NCI-H526 treated with DMSO at 0.1 percent for 48 hours (cell line): ENCODE measurements around the gene GPSM3.
"Not testable (repeated sequence)": the region's sequence is repeated elsewhere in the genome, so short reads cannot be mapped to it uniquely, and the experiment has no call there.

ENCODE experiments used
- DNase-seq: peaks from one replicate; lab custom pipeline; 2025; lab: John Stamatoyannopoulos, UW

GPSM3 gene

DNA sequence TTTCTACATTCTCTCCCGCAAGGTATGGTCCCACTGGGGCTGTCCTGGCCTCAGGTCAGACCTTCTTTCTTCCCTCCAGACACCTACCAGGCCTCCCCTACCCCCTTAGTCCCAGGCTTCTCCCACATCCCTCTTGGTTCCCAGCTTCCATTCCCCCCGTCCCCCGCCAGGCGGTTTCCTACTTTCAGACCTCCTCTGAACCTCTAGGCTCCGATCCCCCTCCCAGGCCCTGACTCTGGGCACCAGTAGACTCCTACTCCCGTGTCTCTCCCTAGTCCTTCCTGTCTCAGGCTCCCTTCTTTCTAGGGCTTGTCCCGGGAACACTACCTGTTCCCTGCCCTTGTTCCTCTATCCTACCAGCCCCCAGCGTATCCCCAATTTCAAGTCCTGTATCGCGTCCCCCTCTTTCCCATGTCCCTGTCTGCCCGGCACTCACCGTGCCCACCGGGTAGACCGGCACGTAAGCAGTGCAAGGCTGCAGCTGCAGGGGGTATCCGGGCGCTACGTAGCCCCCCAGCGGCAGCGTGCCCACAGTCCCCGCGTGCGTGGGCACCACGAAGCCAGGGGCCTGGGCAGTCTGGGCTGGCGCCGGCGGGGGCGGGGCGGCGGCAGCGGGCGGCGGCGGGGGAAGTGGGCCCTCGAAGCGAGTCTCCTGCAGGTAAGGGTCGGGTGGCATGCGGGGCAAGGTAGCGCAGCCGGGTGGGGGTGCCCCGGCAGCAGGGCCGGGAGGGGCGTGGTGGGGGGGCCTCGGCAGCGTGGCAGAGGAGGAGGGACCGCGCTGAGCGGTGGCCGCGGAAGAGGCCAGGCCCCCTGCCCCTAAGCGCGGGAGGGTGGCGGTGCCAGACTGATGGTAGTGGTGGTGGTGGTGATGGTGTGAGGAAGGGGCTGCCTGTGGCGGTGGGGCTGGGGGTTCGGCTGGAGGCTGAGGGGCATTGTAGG lies 42.2 kb downstream of the GPSM3 start:
- no peak for DNase-seq

DNA sequence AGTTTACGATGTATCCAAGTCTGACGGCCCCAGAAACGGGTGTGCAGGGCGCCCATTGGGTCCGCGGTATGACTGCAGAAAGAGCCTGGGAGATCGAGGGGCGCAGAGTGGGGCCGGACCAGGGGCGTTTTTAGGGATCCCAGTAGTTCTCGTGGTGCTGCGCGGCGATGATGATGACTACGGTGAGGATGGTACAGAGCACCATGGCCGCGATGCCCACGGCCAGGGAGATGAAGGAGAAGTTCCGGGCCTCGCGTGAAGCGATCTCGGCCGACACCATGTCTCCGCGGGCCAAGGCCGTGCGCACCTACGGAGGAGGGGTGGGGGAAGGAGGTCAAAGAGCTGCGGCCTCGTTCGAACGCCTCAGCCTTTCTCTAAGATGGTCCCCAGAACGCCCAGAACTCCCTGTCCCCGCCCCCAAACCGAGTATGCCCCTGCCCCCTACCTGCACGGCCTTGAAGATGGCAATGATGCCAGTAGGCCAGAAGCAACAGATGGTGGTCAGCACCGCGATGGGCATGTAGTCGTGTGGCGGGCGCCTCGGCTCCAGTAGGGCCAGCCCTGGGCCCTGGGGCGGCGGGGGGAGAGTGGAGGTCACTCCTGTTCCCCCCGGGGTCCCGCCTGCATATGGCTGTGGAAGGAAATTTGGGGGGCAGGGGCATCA lies 43.2 kb downstream of the GPSM3 start:
- DNase-seq: no peak

DNA sequence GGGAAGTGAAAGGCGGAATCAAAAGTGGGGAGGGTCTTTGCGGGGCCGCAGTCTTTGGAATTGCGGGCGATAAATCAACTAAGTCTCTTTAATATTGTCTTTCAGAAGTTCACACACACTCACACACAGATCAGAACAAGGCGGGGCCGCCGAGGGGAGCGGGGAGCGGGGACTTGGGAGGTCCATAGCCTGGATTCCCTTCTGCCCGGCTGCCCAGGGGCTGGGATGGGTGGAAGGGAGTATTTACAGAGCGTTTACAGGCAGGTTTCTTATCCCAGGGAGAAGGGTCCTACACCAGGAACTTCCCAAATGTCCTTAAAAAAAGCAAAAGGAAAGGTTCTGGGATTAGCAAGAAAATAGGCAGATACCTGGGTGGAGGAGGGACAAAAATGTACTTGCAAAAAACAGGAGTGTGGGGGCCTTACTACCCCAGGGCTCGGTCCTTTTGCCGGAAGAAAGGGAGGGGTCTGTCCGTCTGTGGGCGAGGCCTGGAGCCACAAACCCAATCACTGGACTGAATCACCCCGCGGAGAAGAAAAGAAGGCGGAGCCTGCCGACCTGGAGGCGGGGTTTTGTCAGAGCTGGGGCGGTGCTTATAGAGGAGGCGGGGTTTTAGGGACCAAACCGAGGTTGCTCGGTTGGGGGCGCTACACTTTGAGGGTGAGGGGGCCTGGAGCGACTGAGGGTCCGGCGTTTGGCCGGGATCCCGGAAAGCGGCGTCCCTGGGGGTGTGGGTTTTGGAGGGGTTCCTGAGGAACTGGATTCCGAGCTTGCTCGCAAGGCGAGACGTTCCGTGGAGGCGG lies 44.0 kb downstream of the GPSM3 start:
- DNase-seq: no peak

DNA sequence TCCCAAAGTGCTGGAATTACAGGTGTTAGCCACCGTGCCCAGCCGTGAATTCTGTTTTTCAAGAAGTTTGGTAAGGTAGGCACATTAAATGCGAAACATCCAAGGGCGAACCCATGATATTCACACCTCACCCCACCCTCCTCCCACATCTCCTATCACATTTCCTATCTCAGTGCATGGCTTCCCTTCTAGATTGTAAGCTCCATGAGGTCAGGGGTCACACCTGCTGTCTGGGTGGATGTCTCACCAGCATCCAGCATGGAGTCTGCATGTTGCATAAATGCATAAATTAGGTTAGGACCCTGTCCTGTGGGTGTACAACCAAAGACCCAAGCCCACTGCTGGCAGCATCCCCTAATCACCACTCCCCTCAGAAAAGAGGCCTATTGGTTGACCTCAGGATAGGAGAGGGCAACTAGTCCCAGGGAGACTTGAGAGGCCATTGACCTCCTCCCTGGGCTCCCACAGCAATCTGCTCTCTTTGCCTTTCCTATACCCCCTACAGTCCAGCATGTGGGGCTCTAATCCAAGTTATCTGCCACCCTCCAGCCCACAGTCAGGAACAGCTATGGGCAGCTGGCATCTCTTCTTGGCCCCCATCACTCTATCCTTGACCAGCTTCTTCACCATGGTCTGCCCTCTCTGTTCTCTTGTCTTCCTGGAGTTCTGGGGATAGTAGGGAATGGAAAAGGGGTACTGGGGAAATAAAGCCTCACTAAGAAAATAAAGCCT lies 44.9 kb downstream of the GPSM3 start:
- DNase-seq: no peak

DNA sequence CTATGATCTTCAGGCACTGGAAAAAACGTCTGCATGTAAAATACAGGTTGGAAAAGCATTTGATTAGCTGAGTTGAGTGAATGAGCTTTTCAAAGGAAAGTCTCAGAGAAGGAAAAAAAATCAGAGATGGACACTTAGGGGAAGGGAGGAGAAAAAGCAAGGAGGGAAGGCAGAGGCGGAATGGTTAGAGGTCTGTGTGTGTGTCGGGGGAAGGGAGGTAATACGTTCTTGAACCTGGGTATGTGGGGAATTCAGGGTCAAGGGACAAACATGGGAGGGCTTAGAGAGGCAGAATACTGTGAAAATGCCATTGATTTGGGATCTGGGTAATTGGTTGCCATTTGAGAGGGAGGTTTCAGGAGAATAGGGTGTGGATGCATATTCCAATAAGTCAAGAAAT lies 45.8 kb downstream of the GPSM3 start:
- DNase-seq: no peak

DNA sequence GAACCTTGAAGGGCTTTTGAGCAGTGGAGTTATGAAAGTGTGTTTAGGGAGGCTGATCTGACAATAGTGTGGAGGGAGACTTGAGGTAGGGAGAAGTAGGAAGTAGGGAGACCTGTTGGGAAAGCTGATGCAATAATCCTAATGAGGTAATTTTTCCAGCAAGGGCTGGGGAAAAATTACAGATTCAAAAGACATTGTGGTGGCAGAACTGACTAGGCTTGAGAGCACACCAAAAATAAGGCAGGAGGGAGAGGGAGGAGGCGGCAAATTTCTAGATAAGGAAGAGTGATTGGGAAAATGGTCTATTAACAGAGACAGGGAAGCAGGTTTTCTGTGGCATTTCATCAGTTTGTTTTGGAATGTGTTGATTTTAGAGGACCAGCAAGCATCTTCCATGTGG lies 46.2 kb downstream of the GPSM3 start:
- DNase-seq: no peak

DNA sequence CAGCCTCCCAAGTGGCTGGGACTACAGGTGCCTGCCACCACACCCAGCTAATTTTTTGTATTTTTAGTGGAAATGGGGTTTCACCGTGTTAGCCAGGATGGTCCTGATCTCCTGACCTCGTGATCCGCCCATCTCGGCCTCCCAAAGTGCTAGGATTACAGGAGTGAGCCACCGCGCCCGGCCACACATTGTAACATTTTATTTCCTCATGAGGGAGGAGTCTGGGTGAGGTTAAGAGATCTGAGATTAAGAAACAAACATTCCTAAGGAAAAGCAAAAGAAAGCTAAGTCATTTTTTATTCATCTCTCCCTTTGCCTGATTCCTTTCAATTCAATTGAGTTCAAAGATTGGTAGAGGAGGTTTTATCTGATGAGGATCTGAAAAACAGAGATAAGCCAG lies 48.2 kb downstream of the GPSM3 start:
- DNase-seq: not testable (repeated sequence)
